HL-60/S4 treated with retinoic acid at 250 ng/mL for 4 days and 3 days (cell line): ENCODE measurements around the gene GSPT1.
"Not testable (repeated sequence)": the region's sequence is repeated elsewhere in the genome, so short reads cannot be mapped to it uniquely, and the experiment has no call there.

Experiments used
- in situ Hi-C: fragments of 300-500 bp; cut with MboI; formaldehyde crosslinking; loops from 2 replicates; pipeline ENCODE4 v1.7.0; 2022; ENCODE audit warnings: low sequenced_read_pairs

Gene GSPT1

DNA sequence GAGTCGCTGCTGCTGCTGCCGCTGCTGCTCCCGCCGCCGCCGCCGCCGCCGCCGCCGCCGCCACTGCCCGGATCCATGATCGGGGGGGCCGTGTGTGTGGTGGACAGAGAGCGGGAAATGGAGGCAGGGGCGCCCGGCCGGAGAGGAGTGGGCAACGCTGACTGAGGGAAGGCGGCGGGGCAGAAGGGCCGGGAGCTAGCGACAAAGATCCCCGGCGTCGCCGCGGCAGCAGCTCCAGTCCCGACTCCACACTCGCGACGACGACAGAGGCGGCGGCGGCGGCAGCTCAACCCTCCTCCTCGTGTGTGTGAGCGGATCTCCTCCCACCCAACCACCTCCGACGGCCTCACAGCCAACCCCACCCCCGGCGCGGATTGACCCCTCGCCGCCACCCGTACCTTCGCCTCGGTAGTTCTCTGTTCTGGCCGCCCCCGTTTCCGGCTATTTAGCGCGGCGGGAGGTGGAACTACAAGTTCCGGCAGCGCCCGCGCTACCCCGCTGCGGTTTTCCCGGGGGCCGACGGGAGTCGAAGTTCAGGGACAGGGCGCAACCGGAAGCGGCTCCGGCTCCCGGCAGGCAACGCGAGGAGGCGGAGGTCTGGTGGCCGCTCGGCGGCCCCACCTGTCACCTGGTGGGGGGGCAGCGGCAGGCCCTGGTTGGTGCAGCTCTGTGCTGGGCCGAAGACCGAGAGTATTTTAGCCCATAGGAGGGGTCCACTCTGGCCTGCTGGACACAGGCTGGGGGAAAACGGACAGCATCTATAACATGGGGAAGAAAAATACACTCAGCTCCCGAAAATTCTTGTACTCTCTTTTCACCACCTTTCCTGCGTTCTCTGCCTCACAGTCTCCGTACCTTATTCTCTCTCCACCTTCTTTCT lies at the start of gene GSPT1:
Gene GSPT1, minus strand, starts transcription at position 313 of the 880 bp plus-strand sequence. Its CDS starts 236 bp downstream, at position 77.
- in situ Hi-C loops: no loop called here

DNA sequence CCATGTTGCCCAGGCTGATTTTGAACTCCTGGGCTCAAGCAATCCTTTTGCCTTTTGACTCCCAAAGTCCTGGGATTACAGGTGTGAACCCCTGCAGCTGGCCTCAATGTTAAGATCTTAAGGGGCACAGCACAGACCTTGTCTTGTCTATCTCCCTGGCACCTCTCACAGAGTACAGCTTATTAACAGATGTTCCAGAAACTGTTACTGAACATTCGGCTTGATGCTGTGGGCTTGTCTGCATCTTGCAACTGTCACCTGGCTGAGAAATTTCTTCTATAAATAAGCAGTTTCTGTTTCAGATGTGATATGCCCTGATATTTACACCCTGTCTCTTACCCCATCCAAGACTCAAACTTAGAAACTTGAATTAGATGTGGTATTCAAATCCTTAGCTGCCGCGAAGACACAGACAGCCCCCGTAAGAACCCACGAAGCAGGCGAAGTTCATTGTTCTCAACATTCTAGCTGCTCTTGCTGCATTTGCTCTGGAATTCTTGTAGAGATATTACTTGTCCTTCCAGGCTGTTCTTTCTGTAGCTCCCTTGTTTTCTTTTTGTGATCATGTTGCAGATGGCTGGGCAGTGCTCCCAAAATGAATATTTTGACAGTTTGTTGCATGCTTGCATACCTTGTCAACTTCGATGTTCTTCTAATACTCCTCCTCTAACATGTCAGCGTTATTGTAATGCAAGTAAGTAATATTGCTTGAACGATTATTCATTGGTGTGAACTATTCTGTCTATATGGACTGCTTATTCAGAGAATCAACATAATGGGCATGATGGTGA lies 49.2 kb upstream of the GSPT1 start, which contains the start of gene TNFRSF17:
Gene TNFRSF17, plus strand, starts transcription at position 450 of the 791 bp plus-strand sequence. Its CDS starts 115 bp downstream, at position 565.
- in situ Hi-C loops: no loop called here

DNA sequence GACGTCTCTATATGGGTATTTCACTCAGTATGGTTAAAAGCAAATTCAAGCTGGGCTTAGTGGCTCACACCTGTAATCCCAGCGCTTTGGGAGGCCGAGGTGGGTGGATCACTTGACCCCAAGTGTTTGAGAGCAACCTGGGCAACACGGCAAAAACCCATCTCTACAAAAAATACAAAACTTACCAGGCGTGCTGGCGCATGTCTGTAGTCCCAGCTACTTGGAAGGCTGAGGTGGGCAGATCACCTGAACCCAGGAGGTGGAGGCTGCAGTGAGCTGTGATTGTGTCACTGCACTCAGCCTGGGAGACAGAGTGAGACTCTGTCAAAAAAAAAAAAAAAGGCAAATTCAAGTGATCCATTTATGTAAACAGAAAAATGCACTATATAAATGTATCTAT lies 48.0 kb upstream of the GSPT1 start:
- in situ Hi-C loops: no loop called here

DNA sequence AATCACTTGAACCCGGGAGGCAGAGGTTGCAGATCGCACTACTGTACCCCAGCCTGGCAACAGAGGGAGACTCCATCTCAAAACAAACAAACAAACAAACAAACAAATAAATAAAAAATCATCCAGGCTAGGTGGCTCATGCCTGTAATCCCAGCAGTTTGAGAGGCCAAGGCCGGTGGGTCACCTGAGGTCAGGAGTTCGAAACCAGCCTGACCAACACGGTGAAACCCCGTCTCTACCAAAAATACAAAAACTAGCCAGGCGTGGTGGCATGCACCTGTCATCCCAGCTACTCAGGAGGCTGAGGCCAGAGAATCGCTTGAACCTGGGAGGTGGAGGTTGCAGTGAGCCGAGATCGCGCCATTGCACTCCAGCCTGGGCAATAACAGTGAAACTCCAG lies 47.2 kb upstream of the GSPT1 start:
- in situ Hi-C loops: not testable (repeated sequence)

DNA sequence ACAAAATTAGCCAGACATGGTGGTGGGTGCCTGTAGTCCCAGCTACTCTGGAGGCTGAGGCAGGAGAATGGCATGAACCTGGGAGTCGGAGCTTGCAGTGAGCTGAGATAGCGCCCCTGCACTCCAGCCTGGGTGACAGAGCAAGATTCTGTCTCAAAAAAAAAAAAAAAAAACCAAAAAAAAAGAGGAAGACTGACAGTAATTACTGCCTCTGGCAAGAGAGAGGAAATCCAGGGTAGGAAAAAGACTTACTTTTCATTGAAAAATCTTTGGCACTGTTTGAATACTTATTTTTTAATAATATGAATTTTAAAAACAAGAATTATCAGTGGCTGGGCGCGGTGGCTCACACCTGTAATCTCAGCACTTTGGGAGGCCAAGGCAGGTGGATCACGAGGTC lies 46.7 kb upstream of the GSPT1 start:
- in situ Hi-C loops: not testable (repeated sequence)

DNA sequence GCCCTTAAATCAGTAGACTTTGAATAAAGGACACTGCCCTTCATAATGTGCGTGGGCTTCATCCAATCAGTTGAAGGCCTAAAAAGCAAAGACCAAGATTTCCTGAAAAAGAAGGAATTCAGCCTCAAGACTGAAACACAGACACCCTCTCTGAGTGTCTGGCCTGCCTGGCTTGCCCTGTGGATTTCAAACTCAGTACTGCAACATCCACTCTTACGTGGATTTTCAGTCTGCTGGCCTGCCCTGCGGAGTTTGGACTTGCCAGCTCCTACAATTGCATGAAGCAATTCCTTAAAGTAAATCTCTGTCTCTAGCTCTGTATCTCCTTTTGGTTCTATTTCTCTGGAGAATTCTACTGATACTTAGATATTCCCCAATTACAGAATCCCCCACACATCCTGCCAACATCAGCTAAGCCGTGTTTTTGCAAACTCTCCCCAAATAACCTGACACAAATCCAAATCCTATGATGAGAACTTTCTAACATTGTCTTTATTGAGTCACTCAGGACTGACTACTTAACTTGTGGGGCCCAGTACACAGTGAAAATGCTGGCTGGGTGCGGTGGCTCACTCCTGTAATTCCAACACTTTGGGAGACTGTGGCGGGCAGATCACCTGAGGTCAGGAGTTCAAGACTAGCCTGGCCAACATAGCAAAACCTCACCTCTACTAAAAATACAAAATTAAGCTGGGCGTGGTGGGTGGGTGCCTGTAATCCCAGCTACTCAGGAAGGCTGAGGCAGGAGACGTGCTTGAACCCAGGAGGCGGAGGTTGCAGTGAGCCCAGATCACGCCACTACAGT lies 42.0 kb upstream of the GSPT1 start:
- in situ Hi-C loops: no loop called here

DNA sequence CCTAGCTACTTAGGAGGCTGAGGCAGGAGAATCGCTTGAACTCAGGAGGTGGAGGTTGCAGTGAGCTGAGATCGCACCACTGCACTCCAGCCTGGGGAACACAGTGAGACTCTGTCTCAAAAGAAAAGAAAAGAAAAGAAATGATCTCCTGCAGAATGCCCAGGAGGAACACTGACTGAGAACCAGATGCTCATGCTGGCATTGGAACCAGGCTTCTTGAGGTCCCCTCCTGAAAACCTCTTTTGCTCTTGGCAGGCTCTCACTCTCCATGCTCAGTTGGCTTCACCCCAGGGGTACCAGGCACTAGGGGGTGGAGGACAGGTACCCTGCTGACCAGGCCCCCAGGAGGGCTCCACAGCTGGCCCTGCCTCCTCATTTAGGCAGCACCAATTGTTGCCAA lies 40.8 kb upstream of the GSPT1 start:
- in situ Hi-C loops: no loop called here

DNA sequence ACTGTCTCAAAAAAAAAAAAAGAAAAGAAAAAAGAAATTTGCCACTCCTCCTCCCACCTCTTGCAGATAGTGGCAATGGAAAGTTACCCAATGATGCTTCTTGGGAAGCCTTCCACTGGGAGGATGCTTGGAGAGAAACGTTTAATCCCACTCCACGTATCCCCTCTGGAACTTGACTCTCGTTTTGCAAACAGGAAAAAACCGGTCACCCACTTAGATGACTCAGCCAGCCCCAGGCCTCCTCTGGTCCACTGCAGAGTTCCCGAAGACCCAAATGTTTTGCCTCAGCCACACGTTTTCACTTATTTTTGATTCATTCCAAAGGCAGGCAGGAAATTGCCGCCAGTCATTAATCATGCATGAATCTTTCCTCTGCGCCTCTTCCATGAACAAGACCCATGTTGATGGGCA lies 40.0 kb upstream of the GSPT1 start:
- in situ Hi-C loops: no loop called here

DNA sequence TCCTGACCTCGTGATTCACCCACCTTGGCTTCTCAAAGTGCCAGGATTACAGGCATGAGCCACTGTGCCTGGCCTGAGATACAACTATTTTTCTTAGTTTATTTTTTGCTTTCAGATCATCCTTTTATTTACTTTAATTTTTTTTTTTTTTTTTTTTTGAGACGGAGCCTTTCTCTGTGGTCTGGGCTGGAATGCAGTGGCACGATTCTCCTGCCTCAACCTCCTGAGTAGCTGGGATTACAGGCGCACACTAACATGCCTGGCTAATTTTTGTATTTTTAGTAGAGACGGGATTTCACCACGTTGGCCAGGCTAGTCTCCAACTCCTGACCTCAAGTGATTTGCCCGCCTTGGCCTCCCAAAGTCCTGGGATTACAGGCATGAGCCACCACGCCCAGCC lies 37.8 kb upstream of the GSPT1 start:
- in situ Hi-C loops: not testable (repeated sequence)

DNA sequence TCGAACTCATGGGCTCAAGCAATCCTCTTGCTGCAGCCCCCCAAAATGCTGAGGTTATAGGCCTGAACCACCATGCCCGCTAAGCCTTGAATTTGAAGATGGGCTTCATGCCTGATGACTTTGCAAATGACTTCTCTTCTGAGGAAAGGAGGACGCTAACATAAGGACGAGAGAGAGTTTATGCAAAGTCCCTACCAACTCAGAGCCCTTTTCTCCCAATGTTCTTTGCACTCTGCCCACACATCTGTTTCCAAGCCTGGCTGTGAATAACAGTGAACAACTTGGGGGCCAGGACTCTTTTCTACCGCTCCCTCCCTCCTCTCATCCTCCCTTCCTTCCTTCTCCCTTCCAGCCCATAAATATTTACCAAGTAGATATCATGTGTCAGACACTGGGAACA lies 34.6 kb upstream of the GSPT1 start:
- in situ Hi-C loops: no loop called here

DNA sequence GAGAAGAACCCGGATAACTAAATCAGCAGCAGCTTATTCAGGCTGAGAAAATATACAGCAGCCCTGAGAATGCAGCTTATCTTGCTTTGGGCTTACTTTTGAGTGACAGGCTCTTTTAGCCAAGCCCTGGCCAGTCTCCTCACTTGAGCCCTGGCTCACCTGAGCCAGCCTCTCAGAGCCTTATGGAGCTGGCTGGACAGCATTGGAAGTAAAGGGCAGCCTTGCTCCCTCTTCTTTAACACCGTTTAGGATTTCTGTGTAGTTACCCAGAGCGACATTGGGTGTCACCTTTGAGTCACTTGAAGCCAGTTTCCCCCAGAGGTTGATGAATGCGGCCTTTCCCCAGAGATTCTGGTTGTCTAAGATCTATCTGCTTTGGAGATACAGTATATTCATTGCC lies 33.8 kb upstream of the GSPT1 start:
- in situ Hi-C loops: no loop called here

DNA sequence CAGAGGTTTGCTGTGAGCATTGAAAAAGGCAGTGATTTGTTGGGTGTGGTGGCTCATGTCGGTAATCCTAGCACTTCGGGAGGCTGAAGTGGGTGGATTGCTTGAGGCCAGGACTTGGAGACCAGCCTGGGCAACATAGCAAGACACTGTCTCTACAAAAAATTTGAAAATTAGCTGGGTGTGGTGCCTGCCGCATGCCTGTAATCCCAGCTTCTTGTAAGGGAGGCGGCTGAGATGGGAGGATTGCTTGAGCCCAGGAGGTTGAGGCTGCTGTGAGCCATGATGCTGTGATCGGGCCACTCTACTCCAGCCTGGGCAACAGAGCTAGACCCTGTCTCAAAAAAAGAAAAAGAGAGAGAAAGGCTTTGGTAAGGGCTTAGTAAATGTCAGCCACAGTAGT lies 33.1 kb upstream of the GSPT1 start:
- in situ Hi-C loops: no loop called here

DNA sequence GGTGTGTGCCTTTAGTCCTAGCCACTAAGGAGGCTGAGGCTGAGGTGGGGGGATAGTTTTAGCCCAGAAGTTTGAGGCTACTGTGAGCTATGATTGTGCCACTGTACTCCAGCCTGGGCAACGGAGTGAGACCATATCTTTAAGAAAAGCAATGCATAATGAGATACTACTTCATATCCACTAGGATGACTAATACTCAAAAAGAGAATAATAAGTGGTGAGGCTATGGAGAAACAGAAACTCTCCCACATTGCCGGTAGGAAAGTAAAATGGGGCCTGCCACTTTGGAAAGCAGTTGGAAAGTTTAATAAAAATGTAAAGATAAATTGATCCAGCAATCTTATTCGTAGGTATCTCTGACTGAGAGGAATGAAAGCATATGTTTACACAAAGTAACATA lies 30.7 kb upstream of the GSPT1 start:
- in situ Hi-C loops: no loop called here

DNA sequence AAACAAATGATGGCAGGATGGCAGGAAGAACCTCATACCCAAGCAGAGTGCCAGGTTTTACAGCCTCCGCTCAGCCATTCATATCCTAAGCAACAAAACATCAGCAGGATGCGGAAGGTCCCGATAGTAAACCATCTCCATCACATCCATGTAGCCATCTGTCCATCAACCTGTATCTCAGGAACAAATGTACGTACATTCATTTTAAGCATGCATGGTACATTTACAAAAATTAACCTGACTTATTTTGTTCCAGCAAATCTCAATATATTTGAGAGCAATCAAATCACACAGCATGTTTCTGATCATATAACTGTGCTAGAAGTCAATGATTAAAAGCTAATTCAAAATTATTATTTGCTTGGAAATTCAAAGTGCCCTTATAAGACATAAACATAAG lies 26.2 kb upstream of the GSPT1 start, which contains the start of gene NPIPB2:
Gene NPIPB2, minus strand, starts transcription at position 101 of the 400 bp plus-strand sequence. Its CDS starts 0 bp downstream, at position 101.
- in situ Hi-C loops: not testable (repeated sequence)

DNA sequence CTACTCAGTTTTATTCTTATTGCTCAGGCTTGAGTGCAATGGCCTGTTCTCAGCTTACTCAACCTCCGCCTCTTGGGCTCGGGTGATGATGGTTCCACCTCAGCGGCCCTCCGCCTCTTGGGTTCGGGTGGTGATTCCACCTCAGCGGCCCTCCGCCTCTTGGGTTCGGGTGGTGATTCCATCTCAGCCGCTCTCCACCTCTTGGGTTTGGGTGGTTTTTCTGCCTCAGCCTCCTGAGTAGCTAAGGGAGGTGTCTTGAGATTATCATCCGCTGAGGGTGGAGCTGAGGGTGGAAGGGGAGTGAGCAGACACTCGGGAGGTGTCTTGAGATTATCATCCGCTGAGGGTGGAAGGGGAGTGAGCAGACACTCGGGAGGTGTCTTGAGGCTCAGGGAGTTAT lies 11.6 kb upstream of the GSPT1 start:
- in situ Hi-C loops: not testable (repeated sequence)

DNA sequence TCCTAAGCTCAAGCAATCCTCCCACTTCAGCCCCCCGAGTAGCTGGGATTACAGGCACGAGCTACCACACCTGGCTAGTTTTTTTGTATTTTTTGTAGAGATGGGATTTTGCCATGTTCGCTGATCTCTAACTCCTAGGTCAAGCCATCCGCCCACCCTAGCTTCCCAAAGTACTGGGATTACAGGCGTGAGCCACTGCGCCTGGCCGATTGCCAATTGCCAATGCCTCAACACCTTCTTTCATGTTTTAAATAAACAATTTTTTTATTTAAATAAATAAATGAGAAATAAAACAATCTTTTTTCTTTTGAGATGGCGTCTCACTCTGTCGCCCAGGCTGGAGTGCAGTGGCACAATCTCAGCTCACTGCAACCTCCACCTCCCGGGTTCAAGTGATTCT lies 8.3 kb upstream of the GSPT1 start:
- in situ Hi-C loops: not testable (repeated sequence)

DNA sequence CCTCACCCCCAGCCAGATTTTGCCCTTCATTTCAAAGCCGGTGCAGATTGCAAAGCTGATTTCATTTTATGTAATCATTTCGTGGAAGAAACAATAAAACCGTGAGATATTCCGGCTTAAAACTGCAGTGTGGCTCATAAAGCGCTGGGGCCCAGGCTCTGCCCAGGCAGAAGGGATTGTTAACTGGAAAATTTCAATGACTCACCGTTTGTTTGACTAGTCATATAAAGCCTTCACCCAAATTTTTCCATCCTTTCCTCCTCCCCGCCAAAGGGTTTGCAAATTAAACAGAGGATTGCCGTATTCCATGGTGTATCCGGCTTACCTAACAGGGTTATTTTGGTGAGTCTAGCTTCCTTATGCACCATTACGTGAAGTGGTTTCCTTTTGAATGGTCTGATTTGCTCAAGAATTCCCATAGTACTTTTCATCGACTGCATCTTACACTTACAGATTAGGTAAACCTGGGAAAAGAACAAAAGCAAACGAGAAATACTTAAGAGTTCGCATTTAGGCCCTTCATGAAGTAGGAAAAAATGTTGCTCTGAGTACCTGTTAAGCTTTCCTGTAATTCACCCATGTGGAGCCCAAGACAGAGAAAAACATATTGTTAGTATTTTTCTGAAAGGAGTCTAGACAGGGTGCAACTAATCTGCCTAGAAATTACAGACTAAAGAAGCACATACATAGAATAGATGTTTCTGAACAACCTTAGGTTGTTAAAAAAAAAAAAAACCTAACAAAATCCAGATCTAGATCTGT lies 949 bp upstream of the GSPT1 start:
- in situ Hi-C loops: no loop called here

DNA sequence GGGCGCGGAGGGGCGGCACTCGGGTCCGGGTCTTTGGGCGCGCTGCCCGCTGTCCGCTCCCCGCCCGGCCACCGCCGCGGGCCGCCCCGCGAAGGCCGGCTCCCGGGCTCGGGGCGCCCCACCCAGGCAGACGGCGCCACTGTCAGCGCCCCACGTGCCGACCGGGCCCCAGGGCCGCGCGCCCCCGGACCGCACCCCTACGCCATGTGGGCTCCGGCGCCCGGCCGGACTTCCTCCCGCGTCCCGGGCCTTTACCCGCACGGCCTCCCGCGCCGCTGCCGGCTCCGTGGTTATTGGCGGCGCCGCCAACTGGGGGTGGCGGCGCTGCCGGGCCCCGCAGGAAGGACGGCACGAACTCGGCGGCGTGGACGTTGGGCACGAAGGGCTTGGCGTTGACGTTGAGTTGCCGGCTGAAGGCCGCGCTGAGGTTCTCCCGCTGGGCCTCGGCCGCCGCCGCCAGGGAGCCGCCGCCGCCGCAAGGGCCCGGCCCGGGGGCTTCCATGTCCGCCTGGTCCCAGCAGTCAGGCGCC lies 577 bp downstream of the GSPT1 start:
- in situ Hi-C loops: no loop called here

DNA sequence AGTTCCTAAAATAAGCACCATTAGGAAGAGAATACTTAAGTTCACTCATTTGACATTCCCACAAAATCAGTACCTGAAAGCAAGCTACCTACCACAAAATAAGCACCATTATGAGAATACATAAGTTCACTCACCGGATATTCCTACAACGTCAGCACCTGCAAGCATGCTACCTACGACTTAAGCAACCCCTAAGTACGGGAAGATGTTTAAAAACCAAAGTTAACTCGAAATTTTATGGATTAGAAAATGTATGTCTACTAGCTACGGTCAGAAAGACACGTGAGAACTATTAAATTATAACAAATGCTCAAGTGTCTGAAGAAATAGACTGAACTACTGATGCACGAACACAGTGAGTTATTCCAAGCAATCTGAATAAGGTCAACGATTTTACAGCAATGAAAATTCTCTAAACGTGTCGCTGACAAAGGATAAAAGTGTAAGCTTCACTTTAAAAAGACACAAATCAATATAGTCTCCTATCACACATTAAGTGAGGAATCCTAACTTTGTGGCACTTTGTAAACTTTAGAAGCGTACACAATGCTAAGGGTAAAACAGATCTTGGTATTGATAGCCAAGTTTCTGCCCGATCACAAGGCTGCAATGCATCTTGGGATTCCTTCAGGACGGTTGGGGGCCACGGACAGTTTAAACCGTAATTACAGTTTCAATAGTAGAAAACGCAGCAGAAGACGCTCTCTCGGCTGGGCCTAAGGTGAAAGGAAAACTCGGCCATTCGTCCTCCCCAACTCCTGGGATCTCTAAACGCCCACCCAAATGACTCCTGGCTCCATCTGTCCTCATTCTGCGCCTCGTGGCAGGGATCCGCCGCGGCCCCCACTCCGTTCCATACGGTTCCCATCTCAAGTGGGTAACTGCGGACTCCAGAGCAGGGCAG lies 1.3 kb downstream of the GSPT1 start:
- in situ Hi-C loops: no loop called here
